ENCODE measurements around the gene GPR87.

Gene GPR87

DNA sequence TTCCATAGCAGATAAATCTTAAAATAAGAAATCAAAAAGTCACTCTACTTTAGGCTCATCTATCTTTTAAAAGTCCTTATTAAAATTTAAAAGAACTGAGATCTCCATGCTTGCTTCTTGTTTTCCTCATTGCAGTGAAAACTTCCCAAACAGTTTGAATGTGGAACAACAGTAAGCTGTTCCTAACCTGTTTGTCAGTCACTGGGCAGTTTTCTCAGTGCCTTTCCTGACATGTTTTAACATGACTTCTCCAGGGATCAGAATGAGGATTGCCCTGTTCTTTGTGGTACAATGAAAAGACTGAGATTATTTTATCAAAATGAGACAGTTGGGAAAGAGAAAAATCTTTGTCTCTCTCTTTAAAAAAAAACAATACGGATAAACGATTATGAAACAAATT, 774 bp downstream of the GPR87 start:
- DNase-seq (ENCODE audit: low read depth) = no peak

DNA sequence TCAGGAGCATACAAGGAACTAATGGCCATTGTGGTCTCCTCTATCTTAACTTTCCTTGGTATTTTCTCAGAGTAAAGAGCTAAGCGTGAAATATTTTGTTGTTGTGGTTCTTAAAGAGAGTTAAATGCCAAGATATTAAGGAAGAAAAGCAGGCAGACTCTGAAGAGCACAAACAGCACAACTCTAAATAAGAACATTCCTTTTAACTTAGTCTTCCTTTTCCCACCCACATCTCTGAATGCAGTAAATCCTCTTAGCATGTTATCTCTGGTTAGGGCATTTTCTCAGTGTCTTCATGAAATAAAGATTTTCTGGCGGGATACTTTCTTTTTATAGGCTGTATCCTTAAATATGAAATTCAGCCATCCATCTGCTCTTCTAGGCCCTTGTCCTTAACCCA, 1.5 kb downstream of the GPR87 start:
- DNase-seq (ENCODE audit: low read depth) = no peak

DNA sequence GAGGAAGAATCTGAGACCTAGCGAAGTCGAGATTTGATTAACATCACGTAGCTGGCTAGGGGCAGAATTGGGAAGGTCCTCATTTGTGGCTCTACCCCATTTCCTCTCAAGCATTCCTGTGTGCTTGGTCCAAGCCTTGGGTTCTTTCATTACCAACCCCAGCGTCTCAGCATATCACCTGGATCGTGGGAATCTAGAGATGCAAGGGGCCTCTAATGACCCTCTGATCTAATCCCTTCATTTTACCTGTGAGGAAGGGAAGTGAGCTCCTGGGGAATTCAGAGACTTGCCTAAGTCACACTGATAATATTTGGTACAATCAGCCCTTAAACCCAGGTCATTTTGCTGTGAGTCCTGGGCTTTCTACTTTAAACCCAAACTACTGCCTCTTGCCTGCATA, 2.0 kb downstream of the GPR87 start:
- no peak for DNase-seq (ENCODE audit: low read depth)

DNA sequence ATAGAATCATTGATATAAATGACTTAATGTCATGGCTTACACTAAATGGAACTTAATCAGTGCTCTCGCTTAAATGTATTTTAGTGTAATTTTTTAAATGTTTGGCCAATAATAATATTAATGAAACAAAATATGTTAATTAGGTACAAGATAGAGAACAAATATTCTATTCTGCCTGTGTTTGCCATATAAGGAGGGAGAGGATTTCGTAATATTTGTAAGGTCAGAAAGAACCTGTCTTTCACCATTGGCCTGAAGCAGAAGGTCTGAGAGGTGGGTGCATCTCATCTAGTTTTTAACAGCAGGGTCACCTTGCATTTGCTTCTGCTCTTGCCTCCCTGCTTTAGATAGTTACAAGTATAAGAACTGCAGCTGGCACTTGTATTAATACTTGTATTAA, 2.5 kb downstream of the GPR87 start:
- no peak for DNase-seq (ENCODE audit: low read depth)

DNA sequence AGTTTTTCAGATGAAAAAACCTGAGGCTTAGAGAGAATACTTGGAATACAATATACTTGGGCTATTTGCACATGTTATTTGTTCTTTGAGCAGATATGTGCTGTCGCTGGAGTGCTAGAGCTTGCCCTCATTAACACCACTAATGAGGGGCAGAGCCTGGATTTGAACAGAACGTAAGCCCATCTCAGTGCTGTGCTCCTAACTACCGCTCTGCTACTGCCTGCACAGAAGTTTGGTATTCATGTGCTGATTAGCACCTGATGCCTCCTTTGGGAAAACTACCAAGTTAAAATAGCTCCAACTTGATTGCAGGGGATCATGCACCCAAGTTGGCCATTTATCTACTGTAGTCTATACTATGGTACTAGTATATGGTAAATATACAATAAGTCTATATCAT, 3.6 kb downstream of the GPR87 start:
- DNase-seq (ENCODE audit: low read depth) = no peak

DNA sequence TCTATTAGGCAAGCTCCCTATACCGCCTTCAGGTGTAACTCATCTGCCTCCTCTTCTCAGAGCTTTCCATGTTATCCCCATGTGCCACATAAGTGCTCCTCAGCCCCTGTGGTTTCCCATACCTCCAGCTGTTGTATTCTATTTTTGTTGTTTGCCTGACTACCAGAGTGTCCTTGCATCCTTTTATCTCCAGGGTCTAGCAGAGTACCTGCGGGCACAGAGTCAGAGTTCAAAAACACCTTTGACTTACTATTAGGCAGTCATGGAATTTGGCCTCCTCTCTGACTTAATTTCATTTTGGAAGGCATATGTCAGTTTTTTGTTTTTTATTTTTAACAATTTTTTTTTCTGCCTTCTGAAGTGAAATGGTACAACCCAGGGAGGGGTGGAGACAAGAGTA, 7.1 kb downstream of the GPR87 start:
- DNase-seq (ENCODE audit: low read depth) = no peak

DNA sequence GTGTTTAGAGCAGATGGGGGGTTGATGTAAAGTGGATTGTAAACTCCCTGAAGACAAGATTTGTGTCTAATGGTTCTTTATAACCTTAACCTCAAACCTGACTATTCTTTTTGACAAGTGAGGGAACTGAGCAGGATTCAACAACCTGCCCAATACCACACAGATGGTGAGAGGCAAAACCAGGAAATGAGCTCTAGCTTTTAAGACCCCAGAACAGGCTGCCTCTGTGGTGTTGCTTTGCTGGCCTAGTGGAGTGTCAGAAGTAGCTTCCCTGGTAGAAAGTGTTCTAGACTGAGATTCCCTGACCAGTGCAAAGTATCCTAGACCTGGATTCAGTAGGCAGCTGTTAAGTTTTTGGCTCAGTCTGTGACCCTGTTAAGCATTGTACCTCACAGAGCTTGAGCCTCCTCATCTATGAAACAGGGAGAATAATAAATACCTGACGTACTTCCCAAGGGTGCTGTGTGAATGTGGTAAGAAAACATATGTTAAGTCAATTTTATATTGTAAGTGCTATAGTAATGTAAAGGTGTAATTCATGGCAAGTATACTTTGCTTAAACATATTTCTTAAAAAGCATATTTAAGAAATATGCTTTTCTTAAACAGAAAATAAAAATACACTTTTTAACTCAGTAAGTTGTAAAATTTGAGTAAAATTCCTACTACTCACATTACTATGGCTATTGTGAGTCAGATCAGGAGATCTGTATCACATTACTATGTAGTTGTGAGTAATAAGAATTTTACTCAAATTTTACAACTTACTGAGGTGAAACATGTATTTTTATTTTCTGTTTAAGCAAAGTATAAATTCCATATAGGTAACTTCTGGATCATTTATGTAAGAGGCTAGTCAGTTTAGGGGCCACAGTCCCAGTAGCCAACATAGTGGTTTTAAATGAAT, 8.8 kb downstream of the GPR87 start:
- DNase-seq (ENCODE audit: low read depth) = no peak

DNA sequence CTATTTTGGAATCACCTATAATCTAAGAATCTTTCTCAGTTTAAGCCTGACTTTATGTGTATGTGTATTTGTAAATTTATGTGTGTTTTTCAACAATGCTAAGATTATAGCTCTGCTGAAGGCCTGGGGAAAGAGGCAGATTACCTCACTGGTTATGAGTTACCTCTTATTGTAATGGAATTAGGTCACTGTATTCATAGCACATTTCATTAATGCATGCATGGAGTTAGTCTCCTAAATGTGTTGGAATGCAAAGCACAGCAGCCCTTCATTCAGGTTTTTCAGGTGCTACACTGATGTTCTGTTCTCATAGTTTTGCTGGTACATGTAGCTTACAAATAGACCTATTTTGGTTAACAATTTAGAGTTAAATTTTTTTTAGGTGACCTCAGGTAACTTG, 9.5 kb downstream of the GPR87 start:
- no peak for DNase-seq (ENCODE audit: low read depth)

DNA sequence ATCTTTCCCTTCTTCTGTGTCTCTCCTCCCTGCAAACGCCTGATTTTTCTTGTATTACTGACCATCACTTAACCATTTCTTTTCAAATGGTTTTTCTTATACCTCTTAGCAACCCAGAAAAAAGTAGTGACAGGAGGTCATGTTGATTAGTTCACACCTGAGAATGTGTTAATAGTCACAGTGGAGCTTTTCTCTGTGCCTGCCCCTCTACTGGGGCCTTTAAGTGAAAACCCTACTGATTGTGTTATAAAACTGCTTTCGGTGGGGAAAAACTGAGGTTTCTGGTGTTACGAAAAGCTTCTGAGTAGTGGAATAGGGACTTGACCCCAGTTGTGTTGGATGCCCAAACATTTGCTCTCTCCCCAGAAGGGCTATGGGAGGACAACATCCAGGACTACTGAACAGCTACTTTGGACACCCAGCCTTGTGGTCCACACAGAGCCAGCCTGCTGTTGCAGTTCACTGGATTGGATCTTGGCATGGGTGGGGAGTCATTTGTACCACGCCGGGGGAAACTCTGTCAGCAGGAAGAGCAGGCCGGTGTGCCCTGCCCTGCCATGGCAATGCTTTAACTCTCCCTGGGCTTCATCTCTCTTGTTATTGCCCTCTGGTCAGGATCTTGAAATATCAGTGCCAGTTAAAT, 10.3 kb downstream of the GPR87 start:
- DNase-seq (ENCODE audit: low read depth) = no peak

DNA sequence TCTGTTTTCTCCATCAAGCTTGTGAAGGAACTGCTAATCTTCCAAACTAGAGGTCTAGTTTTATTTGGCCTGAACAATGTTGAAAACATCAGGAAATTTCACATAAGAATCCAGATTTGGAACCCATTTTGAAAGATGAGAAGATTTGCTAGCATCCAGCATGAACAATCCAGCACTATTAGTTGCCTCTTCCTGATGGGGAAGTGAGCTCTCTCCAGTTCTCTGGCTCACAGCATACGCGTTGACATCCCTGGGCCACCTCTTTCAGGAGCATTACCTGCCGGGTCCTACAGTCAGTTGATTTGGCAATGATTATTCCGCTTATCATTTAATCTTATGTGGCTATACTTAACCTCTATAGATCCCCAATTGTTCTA, 10.9 kb downstream of the GPR87 start:
- DNase-seq (ENCODE audit: low read depth) = no peak

DNA sequence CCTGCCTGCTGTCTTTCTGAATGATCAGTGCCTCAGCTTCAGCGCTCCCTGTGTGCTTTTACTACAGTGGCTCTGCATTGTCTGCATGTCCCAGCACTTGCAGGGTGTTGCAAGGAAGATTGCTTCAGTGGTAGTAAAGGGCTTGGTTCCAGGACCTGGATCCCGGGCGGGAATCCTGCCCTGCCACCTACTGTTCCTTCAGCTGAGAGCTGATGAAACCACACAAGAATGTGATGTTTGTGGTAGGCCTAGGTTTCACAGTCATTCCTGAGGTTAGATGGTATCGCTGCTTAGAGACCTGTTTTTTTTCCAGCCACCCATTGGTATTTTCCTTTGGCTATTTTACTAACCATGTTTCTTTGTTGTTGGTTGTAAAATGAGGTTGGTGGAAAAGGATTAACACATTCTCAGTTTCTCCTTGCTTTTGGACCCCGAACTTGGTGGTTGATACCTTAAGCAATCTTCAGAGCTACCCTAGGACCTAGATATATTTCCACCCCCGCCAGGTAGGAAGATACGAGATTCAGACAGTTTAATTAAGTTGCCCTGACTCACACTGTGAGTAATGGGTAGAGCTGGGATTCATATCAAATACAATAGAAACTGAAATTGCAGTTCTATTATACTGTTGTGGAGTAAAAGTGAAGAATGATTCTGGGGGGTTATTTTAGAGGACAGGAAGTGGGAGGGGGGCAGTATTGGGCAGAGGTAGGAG, 11.4 kb downstream of the GPR87 start:
- DNase-seq (ENCODE audit: low read depth) = no peak

DNA sequence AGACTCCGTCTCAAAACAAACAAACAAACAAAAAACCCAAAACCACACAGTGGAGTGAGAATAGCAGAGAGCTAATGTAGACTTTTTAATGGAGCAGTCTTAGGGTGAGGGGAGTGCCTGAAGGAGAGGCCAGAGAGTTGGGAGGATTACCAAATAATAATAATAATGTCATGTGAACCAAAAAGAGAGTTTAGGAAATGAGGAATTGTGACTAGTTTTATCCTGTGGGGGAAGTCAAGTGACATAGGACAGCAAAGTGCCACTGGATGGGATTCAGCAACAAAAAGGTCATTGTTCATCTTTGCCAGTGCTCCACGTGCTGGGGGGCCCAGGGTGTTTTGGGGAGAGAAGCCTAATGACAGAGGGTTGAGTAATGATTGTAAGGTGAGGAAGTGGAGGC, 12.9 kb downstream of the GPR87 start:
- no peak for DNase-seq (ENCODE audit: low read depth)

DNA sequence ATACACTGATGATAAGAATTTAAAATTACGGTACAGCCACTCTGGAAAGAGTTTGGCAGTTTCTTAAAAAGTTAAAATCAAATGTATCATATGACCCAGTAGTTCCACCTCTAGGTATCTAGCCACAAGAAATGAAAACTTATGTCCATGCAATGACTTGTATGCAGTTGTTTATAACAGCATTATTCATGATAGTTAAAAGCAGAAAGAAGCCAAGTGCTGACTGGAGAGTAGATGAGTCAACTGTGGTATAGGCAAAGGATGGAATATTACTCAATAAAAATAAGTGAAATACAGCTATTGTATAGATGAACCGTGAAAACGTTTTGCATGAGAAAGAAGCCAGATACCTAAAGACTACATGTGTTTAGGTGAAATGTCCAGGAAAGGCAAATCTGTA, 14.8 kb downstream of the GPR87 start:
- no peak for DNase-seq (ENCODE audit: low read depth)

DNA sequence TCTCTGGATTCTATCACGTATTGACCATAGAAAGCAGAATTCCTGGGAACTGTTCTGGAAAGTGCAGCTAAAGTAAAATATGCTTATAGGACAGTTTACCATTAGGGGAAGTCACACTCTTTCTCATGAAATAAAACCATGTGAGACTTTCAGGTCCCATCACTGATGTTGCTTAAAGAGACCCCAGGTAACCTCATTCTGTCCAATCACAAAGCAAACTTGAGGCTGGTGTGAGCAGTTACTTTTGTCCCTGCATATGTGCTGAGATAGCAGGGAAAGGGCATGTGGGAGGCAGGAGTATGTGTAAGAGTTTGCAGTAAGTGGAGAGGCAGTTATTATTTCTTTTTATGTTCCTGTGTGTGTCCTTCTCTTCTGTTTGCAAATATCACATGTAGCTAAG, 16.1 kb downstream of the GPR87 start:
- no peak for DNase-seq (ENCODE audit: low read depth)

DNA sequence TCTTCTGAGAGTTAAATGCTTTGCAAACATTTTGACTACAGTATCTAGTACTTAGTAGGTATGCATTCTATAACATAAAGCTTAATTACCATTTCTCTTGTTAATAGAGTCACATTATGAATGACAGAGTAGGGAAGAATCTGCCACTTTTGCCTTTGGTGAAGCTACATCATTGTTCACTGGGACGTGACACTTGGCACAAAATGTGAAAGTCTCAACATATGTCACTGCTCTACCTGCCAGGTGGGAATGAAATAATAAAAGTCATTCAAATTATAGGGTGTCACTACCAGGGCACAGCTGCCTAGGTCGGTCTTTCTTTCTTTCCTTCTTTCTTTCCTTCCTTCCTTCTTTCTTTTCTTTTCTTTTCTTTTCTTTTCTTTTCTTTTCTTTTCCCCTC, 17.6 kb downstream of the GPR87 start:
- DNase-seq (ENCODE audit: low read depth) = no peak

DNA sequence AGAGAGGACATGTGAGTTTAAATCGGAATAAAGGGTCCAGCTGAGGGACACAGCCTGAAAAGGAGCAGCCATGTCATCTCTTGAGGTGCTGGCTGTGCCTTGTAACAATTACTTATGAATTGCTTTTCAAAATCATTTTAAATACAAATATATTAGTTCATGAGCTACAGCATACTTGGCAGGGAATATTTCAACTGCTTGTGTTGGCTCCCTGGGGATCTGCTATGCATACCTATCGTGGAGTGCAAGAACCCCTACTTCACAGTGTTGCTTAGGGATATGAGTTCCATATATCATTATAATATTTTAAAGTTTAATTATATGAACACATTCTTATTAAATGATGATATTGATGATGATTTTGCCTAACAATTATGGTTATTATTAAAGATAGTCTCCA, 19.2 kb downstream of the GPR87 start:
- DNase-seq (ENCODE audit: low read depth) = no peak

DNA sequence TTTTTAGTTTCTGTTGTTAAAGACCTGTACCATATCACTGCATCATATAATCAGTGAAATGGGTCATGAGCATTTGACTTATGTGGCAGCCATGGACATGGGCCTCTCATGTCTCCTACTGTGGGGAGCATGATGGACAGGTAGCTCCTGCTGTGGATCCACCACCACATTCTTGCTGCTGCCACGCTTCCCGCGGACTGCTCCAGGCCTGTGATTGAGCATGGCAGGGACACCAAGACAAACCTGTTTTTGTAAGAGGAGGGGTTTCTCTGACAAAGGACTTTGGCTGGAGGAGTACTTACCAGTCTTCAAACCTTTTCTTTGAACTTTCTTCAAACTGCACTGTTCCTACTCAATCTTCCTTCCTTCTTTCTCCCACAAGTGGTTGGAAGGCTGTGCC, 20.4 kb downstream of the GPR87 start:
- no peak for DNase-seq (ENCODE audit: low read depth)

DNA sequence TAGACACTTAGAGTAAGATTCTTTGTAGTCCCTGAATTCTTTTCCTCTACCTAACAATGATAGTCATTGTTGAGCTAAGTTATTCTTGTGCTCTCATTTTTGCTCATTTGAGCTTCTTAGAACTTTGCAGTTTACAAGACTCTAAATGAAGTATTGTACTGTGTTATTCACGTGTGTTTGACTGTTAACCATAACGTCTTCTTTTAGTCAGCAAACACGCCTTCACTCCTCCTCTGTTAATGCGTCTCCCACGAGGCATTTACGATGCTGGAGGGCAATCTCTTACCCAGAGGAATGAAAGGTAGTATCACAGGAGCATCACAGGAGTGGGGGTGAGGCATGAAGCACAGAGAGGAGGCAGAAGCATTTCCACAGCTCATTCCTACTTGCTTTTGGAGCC, 23.5 kb downstream of the GPR87 start:
- DNase-seq (ENCODE audit: low read depth) = no peak

DNA sequence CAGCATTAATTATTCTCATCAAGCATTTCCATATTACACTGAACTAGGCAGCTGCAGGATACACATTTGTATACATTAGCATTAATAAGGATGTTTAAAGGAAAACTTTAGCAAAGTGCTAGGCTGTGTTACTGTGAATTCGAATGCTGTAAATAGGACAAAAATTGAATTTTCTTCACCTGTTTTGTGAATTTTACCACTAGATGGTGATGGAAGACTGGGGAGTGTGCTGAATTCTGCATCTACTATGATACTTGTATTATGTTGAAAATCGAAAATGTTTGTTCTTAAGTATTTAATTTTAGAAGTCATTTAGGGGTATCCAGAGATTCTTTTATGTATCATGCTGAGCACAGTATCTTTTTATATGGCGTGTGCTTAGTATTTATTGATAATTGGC, 25.9 kb downstream of the GPR87 start:
- no peak for DNase-seq (ENCODE audit: low read depth)

DNA sequence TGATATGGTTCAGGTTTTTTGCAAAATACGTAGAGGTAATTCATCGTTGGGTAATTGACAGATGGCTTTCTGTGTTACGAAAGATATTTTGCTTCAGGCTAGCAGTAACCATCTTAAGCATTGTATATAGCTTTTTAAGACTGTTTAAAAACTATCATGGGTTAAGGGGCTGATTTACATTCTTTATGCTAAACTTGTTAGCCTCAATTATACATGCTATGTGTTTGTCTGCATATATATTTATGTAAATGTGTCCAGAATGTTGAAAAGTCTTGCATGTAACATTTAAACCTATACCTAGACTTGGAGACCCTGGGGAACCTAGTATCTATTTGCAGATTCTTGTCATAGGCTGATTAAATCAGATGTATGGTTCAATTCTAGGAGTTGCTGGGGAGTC, 27.2 kb downstream of the GPR87 start:
- DNase-seq (ENCODE audit: low read depth) = no peak

DNA sequence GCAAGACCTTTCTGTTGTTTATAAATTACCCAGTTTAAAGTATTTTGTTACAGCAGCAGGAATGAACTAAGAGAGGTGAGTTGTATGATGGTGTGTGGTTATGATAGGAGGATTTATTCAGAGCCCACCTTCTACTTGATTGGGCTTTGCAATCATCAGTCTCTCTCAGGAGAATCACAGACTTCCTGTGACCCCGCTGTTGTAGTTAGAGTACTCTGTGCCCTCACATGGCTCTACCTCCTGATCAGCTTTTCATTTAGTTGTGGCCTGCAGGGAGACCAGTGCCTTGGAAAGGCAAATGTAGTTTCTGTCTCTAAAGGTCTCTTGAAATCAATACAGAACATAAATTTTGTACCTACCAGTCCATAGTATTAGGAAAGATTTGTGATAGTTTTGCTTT, 30.7 kb downstream of the GPR87 start:
- no peak for DNase-seq (ENCODE audit: low read depth)

DNA sequence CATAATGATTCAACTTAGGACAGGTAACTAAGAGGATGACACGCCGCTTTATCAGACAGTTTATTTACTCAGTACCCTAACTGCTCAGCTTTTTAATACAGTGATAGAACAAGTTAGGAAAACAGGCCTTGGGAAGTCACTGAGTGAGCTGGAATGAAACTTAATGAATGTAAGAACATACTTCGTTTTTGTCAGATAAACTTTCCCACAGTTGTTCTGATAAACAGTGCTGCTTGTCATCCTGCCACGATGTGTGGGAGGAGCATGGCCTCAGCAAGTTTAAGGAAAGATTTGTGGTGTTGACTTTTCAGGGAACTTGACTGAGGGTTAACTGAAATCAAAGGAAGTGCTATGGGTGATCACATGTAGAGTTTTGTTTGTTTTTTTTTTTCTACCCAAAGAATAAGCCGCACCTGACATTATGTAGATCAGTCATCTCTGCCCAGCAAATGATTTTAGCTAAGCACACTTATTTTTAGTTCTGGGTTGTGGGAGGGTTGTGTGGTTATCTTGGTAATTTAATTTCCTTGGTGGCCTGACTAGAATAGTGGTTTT, 32.6 kb downstream of the GPR87 start:
- no peak for DNase-seq (ENCODE audit: low read depth)

DNA sequence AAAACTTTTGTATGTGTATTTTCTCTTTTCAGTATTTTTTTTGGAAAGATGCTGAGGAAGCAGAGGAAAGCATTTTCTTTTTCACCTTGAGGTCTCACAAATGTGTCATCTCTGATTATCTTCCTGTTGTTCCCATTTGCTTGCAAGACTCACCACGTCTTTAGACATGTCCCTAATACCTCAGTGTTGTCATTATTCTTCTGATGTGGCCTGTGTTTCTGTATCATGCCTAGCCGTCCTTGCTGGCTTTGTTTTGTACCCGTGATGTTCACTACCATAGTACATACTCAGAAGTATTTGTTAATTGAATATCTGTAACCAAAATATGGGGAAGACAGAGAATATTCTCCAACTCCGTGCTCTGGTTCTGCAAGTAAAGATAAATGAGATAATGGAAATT, 33.2 kb downstream of the GPR87 start:
- DNase-seq (ENCODE audit: low read depth) = no peak
